GM18867 (cell line): ENCODE data around the gene DPF3.

Source experiments
- ATAC-seq: cut with Tn5 transposase; IDR thresholded peaks from one replicate; pipeline ENCODE4 v1.9.1; 2021; ENCODE audit warnings: mild to moderate bottlenecking, moderate library complexity; ENCODE audit not compliant: unreplicated experiment

Gene DPF3

DNA sequence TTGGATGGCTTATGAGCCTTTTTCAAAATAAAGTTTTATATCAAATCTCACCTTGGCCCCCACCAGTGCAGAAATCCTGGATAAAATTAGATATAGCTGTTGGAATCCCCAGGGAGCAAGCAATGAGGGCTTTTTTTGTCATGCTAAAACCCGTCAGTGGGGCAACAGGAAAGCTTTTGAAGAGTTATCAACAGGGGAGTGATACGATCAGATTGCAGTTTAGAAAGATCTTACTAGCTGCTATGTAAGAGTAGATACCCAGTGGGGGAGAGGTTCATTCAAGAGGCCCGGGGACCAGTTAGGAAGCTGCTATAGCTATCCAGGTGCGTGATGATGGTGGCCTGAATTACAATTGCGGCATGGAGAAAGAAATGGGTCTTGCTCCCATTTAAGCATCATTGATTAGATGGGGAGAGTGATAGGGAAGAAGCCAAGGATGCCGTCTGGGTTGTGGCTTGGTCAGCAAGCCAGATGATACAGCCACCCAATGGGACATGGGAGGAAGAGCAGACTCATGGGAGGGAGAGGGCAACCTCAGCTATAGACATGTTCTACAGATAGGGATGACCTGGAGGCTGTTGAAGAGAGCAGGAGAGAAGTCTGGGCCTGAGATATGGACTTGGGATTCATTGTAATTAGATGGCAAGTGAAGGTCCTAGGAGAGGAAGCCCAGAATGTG is 272.4 kb downstream of the DPF3 start:
- no peak for ATAC-seq

DNA sequence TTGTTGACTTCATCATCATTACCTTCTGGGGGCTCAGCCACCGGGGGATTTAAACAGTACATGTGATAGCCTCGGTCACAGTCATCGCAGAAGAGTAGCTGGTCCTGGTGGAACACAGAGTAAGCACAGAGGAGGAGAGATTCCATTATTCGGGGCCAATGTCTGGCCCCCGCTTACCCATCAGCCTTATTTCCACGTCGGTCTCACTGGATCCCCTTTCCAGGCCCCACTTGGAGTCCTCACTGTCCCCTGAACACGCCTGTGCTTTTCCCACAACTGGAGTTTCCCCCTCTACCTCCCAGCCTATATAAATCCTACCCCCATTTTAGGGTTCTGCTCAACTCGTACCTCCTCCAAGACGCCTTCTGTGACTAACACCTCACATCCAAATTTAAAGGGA is 274.0 kb downstream of the DPF3 start:
- no peak for ATAC-seq

DNA sequence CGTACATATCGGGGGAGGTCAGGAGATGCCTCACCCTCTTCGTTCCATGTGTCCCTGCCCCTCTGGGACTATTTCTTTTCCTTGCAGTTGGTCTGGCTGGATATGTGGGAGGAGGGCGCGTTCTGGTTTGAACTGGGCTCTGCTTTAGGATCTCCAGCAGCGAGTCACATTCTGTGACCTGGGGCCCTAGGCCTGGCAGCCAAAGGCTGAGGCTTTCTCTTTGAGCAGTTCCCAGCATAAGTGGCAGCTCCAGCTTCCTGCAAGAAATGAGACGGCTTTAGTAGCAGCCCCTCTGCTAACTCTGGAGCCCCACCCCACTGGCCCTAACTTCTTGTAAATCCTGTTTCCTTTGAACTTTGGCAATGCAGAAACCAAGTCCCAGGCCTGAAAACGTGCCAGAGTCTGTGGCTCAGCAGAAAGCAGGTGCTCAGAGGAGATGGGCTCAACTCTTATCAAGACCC is 274.8 kb downstream of the DPF3 start:
- no peak for ATAC-seq

DNA sequence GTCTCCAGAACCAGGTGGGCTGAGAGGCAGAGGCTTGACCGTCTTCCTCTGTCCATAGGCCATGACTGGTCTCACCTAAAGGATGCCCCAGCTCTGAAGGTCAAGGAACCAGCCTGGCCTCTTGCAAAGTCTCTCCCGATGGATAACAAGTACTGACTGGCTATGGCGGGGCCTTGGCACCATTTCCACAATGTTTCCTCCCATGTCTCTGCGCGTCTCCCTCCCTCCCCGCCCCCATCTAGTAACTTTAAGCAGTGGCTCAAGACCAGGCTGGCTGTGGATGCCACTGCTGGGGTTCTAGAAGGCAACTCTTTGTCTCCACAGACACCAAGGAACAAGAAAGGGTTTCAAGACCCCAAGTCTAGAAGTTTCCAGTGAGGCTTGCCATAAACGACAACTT is 275.5 kb downstream of the DPF3 start:
- no peak for ATAC-seq

DNA sequence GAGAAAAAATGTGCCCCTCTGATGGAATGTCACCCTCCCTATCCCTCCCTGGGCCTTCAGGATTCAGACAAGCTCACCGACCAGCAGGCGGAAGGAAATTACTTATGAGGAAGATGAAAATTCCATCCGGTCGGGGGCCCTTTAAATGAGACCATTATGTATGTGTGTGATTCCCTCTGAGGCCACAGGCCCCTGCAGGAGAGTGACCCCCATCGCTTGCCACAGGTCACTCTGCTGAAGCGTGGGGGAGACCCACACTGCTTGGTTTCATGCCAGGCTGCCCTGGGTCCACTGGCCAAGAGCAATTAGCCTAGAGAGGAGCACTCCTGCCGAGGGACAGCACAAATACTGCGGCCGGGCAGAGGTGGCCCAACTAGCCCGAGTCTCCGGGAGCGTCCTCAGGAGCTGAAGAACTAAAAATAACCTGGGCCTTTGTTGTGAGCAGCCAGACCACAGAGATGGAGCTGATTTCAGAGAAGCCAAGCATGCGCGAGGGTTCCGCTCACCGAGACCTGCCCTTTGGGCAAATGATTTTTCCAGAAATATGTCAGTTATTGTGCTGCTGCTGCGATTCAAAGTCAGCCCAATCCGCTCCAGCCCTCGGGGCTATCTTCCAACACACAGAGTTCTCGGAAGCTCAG is 276.4 kb downstream of the DPF3 start:
- no peak for ATAC-seq

DNA sequence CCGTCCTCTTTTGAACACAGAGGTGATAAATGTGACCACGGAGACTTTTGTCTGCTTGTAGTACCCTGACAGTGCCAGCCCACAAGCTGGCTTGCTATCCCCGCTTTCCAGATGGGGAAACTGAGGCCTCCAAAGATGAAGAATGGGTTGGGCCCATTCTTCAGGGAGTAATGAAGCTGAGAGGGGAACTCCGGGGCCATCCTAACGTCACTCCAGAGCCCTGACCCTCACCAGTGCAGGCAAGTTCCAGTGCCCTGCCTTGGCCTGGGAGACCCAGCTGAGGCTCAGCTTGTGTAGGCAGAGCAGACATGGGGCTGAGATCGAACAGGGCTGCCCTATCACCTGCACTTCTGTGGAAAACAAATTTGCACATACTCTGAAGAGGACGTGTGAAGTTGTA is 277.1 kb downstream of the DPF3 start:
- no peak for ATAC-seq

DNA sequence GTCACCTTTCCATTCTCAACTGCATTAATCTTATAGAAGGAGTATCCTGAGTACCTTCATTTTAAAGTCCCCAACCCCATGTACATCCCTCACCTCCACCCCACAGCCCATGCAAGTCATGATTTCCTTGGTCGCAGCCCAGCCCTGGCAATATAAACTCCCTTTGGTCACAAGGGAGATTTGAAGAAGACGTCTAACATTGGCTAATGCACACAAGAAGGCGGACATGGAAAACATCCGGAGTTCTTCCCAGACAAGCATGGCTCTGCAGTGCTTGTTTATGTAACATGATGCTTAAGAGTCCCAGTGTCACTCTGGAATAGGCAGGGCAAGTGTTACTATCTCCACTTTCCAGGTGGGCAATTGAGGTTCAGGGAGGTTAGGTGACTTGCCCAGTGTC is 277.6 kb downstream of the DPF3 start:
- ATAC-seq = no peak

DNA sequence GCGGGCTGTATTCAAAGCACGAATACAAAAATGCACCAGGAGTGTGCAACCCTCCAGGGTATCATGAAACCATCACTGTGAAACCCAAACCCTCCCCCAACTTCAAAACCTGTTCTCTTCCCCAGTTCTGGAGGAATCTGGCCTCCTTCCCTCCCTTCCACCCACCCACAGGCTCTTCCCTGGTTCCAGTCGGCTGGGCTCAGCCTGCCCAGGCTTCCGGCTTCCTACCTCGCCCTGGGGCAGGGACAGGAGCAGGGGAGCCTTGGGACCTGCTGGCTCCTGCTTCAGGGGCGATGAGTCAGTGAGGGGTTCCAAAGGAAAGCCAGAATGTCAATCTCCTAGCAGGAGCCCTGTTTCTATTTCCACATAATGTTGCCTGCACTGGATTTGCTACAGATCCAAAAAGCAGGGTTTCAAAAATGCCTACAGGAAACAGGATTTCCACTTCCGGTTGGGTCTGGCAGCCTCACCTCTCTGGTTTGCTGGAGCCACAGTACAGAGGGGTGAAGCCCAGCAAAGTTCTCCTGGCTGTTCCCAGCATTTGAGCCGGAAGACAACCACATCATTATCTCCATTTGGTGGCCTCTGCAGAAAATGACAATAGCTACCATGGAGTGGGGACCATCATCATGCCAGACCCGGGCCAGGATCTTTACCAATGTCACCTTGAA is 278.3 kb downstream of the DPF3 start:
- ATAC-seq = no peak

GRCh38 chr14:72614891-72615415 is 278.9 kb downstream of the DPF3 start:
- ATAC-seq = no peak

DNA sequence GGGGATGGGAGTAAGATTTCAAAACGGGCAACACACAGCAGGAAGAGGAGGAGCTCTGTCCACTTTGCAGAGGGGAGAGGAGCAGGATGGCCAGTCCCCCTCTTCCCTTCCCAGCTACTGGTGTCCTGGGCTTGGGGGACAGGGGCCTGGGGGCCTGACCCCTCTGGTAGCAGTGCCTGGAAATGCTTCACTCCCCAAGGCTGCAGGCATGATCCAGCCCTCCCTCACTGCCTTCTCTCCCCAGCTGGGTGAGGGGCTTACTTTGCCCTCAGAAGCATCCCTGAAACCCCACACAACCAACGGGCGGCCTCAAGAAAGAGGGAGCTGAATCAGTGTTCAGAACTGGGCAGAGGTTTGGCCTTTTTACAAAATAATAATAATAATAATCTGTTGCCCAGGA is 279.5 kb downstream of the DPF3 start:
- ATAC-seq = no peak

DNA sequence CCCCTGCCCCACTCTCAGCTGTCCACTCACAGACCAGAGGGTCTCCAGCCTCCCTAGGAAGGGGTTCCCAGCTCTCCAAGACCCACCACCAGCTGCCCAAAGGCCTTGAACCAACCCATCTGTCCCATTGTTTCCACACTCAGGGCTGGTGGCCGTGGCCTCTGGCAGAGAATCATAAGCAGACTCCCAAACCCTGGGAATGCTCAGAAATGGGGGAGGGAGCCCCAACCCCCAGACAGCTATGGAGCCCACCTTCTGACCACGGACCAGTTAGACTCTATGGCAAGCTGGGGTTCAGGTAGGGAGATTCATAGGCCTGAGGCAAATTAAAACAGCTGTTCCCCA is 280.0 kb downstream of the DPF3 start:
- no peak for ATAC-seq

- ATAC-seq = no peak
Measured at GRCh38 chr14:72613231-72613974, 280.5 kb downstream of the DPF3 start.

- no peak for ATAC-seq
Measured at GRCh38 chr14:72612041-72612440, 281.9 kb downstream of the DPF3 start.

DNA sequence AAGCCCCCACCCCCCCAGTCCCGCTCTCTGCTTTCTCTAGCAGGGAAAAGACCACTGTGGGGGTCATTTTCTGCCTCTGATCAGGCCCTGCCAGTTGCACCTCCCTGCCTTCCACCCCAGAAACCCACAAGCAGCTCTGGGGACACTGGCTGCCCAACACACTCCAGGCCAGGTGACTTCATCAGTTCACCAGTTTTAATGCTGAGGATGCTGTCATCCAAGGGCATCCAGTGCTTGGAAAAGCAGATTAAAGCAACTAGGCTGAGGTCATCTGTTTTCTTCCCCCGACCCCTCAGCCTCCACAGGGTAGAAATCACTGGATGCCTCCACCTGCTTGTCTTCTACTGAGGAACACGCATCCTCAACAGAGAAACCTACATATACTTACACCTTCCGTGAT is 282.4 kb downstream of the DPF3 start:
- no peak for ATAC-seq

GRCh38 chr14:72610831-72611200 is 283.1 kb downstream of the DPF3 start:
- no peak for ATAC-seq

DNA sequence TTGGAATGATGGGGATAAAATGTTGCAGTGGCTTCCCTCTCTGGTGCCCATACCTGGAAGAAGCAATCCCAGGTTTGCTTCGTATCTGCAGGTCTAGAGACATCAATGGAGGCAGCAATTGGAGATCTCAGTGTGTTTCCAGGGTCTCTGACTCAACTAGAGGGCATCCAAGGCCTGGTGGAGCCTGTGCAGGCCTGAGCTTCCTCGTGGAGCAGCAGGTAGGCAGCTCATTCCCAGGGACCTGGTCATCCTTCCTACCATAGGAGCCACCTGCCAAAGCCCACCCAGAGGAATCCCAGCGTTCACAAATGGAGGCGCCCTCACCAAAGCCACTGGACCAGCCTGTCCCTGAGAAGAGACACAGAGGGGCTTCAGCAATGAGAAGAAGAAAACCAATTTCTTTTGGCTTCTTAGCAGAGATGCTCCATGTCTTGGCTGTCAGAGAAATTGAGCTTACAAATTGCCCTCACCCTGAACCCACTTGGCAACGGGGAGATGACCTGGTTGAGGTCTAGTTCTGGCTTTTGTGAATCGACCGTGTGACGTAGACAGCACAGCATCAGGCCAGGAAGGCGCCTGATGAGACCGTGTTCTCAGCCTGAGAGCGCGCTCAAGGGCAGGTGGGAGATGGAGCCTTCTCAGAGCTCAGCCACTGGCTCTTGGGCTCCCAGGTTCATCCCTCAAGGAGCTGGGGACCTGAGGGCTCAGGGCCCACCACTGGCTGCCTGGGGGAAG is 283.6 kb downstream of the DPF3 start:
- ATAC-seq = no peak

DNA sequence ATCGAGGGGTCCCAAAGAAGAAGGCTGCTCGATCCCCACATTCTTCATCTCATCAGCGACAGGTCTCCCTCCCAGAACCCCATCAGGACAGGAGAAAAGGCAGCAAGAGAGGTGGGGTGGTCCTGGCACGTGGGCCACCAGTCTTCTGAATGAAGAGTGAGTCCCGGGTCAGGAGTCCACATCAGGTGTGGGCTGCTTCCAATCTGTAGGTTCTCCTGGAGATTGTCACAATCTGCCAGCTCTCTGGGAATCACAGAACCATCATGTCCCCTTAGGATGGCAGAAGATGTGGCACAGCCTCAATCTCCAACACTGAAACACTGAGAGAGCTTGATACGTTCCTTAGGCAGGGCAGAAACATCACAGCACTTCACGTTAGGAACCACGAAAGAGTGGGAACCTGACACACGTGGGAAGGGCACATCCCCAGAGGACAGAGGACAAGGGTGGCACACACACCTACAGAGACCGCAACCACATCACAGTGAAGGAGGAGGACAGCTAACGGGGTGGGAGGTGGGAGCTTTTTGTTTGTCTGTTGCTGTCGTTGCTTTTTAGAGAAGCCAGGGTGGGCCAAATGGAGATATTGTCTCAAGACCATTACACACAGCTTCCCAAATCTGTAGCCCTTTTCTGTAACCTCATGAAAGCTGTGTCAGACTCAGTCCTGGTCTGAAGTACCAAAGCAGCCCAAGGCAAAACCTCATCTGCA is 284.5 kb downstream of the DPF3 start:
- no peak for ATAC-seq

DNA sequence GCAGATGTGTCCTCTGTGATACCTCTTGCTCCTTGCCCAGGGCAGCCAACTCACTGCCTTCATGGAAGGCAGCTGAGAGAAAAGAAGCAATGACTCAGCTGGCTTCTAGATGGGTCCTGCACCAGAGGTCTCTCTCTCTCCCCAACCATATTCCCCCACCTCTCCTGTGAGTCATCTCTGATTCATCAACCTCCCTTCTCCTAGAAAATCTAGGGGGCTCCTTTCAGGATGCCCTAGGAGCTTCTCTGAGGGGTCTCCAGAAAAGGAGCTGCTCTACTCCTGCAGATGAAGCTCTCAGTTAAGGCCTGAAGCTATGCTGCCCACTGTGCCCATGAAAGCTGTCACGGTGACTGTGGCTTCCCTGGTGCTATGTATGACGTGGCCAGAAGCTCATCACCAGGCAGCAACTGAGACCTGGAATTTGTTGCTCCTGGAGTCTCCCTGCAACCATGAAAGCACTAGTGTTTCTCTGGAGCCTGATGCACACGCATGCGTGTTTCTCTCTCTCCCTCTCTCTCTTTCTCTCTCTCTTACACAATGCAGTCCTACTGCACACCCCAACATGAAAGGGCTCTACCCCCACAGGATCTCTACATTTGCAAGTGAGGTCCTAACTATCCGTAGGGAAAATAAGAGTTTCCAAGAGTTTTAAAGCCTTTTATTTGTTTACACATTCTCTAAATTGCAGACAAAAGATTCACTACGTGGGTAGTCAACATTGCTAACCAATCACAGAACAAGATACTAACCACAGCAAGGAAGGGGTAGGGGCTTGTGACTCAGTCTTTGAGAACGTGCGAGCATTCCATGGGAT is 285.3 kb downstream of the DPF3 start:
- no peak for ATAC-seq

DNA sequence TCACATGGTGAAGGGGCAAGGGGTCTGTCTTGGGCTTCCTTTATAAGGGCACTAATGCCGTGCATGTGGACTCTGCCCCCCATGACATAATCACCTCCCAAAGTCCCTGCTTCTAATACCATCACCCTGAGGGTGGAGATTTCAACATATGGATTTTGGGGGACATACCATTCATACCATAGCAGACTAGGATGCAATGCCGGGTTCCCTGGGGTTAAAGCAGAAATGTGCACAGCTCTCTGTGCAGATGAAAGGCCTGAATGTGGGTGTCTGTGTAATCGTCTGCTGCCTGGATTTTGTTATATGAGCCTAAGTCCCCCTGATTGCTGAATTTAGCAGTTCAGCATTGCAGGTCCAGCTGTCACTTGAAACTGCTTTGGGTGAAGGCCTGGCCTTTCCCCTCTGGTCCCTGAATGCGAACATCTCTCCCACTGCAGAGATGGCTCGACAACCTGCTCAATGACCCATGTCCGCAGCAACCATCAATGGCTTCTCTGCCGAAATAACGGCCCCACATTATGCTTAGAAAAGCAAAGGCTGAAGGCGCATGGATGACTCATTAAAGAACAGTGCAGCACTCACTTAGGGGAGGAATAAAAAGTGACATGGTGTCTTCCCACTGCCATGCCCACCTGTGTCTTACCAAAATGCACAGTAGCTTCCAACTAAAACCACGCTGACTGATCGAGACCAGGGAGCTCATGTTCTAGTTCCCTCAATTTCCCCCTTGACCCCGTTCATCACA is 286.3 kb downstream of the DPF3 start:
- no peak for ATAC-seq
